PFSK-1 (cell line): ENCODE data around the gene EPHA3.

Source experiments
- FOXP2 ChIP-seq: optimal IDR thresholded peaks from 2 replicates; pipeline ENCODE3; 2011; ENCODE audit warnings: borderline replicate concordance, control low read depth, inconsistent platforms; ENCODE audit not compliant: insufficient read depth; ENCODE audit errors: extremely low read length, extremely low read depth
- POLR2AphosphoS5 ChIP-seq: IDR thresholded peaks from 2 replicates; pipeline ENCODE4 v1.6.1; 2012; ENCODE audit warnings: low read depth, mild to moderate bottlenecking, control low read depth, low read length, moderate library complexity
- REST ChIP-seq, 2 experiments: IDR thresholded peaks; 2 replicates each; pipeline versions ENCODE4 v1.6.1 to v1.8.0; 2011 to 2012; ENCODE audit warnings: low read depth in 2 of 2, low read length in 2 of 2, control low read depth in 1 of 2, inconsistent platforms in 1 of 2, mild to moderate bottlenecking in 1 of 2, moderate library complexity in 1 of 2; ENCODE audit not compliant: insufficient read depth in 1 of 2
- SIN3A ChIP-seq: IDR thresholded peaks from 2 replicates; pipeline ENCODE4 v1.6.1; 2012; ENCODE audit warnings: mild to moderate bottlenecking, low read length, moderate library complexity, borderline replicate concordance; ENCODE audit not compliant: insufficient read depth
- TAF1 ChIP-seq: IDR thresholded peaks from 2 replicates; pipeline ENCODE4 v1.6.1; 2012; ENCODE audit warnings: low read length, control low read depth, borderline replicate concordance; ENCODE audit not compliant: insufficient read depth

The EPHA3 gene

GRCh38 chr3:89270201-89270600, 162.8 kb downstream of the EPHA3 start:
- TF ChIP-seq TAF1 (no peak), REST (IDR thresholded peaks at IDR 0.05; ENCODE audit: insufficient read depth in 1 of 2, low read depth in 2 of 2, low read length in 2 of 2) (no peak), POLR2AphosphoS5 (no peak), FOXP2 (no peak), SIN3A (no peak)

- no peak for TF ChIP-seq SIN3A
- TF ChIP-seq REST (IDR thresholded peaks at IDR 0.05; ENCODE audit: insufficient read depth in 1 of 2, low read depth in 2 of 2, low read length in 2 of 2), result no peak
- no peak for TF ChIP-seq FOXP2
- TF ChIP-seq TAF1, result no peak
- no peak for TF ChIP-seq POLR2AphosphoS5
These were observed 167.6 kb downstream of the EPHA3 start for GRCh38 chr3:89275001-89275400.

- no peak for TF ChIP-seq SIN3A
These were observed 168.7 kb downstream of the EPHA3 start for GRCh38 chr3:89276116-89276515.

GRCh38 chr3:89278302-89279025, 171.0 kb downstream of the EPHA3 start:
- TF ChIP-seq TAF1 (no peak), FOXP2 (no peak)

- no peak for TF ChIP-seq FOXP2
- no peak for TF ChIP-seq REST (IDR thresholded peaks at IDR 0.05; ENCODE audit: insufficient read depth in 1 of 2, low read depth in 2 of 2, low read length in 2 of 2)
- no peak for TF ChIP-seq POLR2AphosphoS5
- no peak for TF ChIP-seq TAF1
- TF ChIP-seq SIN3A, result no peak
These were observed 172.9 kb downstream of the EPHA3 start for GRCh38 chr3:89280301-89280700.

- TF ChIP-seq POLR2AphosphoS5, result no peak
These were observed 173.5 kb downstream of the EPHA3 start for GRCh38 chr3:89280822-89281365.
